GM12878 (cell line): ENCODE data around the gene GRAMD1A.

Source experiments
- ATF2 ChIP-seq: IDR thresholded peaks from 2 replicates; pipeline ENCODE4 v1.6.1; 2012; ENCODE audit warnings: low read length, inconsistent platforms
- CTCF ChIP-seq, 3 experiments: IDR thresholded peaks in 2 of 3; conservative IDR thresholded peaks in 1 of 3; 2 replicates each; pipeline ENCODE4 v1.5.1; 2011; ENCODE audit warnings: low read depth in 3 of 3, low read length in 3 of 3, mild to moderate bottlenecking in 3 of 3, control low read depth in 2 of 3, moderate library complexity in 2 of 3, inconsistent platforms in 1 of 3, mixed read lengths in 1 of 3; ENCODE audit not compliant: control insufficient read depth in 2 of 3, insufficient read depth in 1 of 3; ENCODE audit errors: extremely low read depth in 1 of 3
- EGR1 ChIP-seq, 2 experiments: IDR thresholded peaks; 1 replicate in 1 of 2; 2 replicates in 1 of 2; pipeline ENCODE4 v1.6.1; 2011 to 2012; ENCODE audit warnings: low read depth in 2 of 2, low read length in 2 of 2, borderline replicate concordance in 1 of 2, mild to moderate bottlenecking in 1 of 2, moderate library complexity in 1 of 2
- EZH2 ChIP-seq: IDR thresholded peaks from 2 replicates; pipeline ENCODE4 v1.6.1; 2012; ENCODE audit warnings: low read depth, mild to moderate bottlenecking, control low read depth, inconsistent platforms, low read length, borderline replicate concordance; ENCODE audit not compliant: control insufficient read depth
- HCFC1 ChIP-seq: fragments of 150-350 bp; IDR thresholded peaks from 2 replicates; pipeline ENCODE4 v1.6.1; 2014; ENCODE audit warnings: low read length
- PBX3 ChIP-seq: IDR thresholded peaks from 2 replicates; pipeline ENCODE4 v1.6.1; 2011; ENCODE audit warnings: mild to moderate bottlenecking, low read depth, low read length, moderate library complexity; ENCODE audit not compliant: insufficient replicate concordance
- RBBP5 ChIP-seq: fragments of 200-600 bp; sonication (generic); conservative IDR thresholded peaks from 2 replicates; pipeline ENCODE4 v1.6.1; 2016
- SMC3 ChIP-seq: IDR thresholded peaks from 2 replicates; pipeline ENCODE4 v1.6.1; 2011; ENCODE audit warnings: low read length, improper control_type of control experiment, borderline replicate concordance
- TARDBP ChIP-seq: IDR thresholded peaks from 2 replicates; pipeline ENCODE4 v1.6.1; 2016; ENCODE audit warnings: borderline replicate concordance

GRCh38 chr19:35059799-35060091, 59.6 kb downstream of the GRAMD1A start:
- TF ChIP-seq RBBP5 (no peak), EGR1 (IDR thresholded peaks at IDR 0.05; ENCODE audit: borderline replicate concordance in 1 of 2, low read depth in 2 of 2, low read length in 2 of 2) (no peak), EZH2 (no peak), PBX3 (no peak), HCFC1 (no peak), SMC3 (no peak), CTCF (IDR thresholded peaks at IDR 0.05 in 2 of 3, conservative IDR thresholded peaks at IDR 0.05 in 1 of 3; ENCODE audit: control insufficient read depth in 2 of 3, extremely low read depth in 1 of 3, insufficient read depth in 1 of 3, low read depth in 3 of 3, low read length in 3 of 3) (no peak), TARDBP (no peak), ATF2 (no peak)
